GM21367 (cell line): ENCODE results near the gene ATXN7.

ENCODE experiments used
- ATAC-seq: cut with Tn5 transposase; IDR thresholded peaks from one replicate; pipeline ENCODE4 v1.9.1; 2021; ENCODE audit not compliant: unreplicated experiment

ATXN7 gene

DNA sequence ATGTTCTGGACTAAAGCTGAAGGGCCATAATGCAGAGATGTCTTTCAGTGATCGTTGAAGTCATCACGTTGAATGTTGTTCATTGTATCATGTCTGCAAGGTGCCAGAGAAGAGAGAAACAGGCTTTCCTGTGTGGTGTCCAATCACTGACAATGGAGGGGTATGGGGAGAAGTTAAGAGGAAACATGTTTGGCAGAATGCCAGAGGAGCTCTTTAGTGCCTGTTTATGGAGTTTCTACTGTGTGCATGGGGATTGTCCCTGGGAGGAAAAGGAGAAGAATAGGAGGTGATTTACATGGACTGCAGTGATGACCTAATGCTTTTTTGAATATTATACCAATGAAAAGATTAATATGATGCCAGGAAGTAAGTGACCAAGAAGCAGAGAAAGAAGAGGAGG lies 36.8 kb downstream of the ATXN7 start:
- ATAC-seq: no peak

DNA sequence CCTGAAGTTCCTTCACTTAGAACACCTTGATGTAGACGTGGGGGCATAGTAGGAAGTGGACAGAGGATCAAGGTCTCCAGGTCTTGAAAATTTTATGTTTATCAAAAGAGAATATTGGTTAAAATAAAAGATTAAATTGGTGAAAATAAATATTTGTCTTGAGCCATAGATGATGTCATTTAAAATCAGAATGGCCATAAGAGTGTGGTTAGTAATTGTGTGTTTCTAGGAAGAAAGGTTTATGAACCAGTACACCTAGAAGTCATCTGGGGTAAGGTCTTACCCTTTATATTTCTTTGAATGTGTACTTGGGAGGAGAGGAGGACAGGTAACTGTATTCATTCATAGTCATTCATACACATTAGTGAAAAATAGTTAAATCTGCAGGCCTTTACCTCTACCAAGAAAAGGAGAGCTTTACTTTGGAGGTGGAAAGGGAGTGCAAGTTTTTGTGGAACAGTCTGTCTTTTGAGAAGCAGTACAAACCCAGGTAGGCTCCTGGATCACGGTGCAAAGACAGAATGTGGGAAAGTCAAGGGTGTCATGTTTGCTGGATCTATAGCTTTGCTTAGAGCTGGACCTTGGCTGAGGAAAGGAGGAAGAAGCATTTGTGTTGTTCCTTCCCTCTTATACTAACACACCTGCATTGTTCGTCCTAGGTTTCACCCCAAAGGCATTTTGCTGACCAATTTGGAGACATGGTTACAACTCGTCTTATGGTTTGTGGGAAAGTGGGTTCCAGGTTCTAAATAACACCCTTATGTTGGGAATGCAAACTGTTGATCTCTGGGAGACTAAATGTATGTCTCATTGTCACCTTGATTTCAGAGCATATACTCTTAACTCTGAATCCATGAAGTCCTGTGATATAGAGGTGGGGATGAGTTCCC lies 42.3 kb downstream of the ATXN7 start:
- ATAC-seq: no peak

DNA sequence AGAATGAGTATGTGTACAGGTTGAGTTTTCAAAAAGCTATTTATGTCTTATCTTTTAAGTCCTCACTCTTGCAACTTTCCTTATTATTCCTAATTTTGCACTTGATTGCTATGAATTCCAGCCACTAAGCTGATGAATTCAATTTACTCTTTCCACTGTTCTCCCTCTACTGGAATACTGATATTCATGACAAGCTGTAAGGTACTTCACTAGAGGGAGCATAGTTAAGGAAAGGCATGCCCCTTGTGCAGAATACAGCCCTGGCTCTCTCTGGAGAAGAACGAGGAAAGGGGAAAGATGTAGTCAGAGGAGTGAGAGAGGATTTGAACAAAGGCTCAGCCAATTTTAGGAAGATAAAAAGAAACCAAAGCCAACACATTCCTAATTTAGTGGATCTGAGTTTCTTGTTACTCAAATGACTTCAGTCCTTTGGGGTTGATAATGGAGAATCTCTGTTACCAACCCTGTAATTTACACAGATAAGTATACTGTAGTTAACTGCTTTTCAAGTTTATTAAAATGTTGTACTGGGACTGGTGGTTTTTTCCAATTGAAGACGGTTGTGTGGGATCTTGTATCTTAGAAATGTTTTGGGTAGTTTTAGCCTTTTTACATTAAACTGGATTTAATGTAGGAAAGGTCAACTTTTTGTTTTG lies 44.5 kb downstream of the ATXN7 start:
- ATAC-seq: no peak

DNA sequence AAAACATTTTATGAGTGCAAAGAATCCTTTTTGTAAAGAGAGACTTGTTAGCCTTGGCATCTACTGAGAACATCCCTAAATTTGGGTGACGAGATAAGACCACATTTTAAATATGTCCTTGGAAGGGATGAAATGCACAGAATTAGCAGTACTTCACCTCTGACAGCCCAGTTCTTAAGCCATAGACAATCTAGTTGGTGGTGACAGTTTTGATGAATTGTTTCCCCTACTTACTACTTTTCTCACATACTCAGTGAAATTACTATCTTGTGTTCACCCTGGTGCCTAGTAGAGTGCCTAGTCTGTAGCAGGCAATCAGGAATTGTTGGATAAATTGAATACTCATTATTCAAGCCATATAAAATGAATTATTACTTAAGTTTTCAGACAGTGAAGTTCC lies 45.1 kb downstream of the ATXN7 start:
- no peak for ATAC-seq

DNA sequence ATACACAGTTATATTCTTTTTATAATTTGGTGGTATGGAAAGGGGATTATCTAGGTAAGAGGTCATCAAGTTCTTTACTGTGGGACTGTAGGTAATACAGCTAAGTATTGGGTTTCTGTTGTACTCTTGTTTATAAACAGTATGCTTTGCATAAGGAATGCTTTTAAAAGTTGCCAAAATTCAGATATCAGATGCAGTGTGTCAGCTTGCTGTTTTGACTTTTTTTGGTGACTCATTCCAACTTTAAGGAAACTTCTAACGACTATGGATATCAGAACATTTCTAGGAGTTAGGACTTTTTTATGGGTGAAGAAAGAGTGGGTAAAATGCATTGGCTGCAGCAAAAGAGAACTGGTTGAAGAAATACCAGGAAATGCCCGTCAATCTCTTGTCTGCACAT lies 45.8 kb downstream of the ATXN7 start:
- ATAC-seq: no peak

DNA sequence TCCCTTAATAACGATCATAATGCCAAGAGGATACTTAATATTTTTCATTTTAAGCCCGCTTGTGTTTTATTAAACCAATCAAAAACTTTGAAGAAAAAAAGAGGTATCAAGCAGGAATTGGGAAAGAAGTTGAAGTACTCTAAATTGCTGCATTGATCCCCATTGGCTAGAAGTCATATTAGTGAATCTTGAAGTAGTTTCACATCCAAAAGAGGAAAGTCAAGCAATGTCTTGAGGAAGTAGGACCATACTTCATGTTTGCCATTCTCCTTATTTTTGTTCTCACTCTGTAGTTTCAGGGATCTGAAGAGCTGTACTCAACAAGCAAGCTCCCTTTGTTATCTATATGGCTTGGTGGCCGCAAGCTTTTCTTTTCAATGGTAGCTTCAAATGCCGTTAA lies 46.3 kb downstream of the ATXN7 start:
- no peak for ATAC-seq

DNA sequence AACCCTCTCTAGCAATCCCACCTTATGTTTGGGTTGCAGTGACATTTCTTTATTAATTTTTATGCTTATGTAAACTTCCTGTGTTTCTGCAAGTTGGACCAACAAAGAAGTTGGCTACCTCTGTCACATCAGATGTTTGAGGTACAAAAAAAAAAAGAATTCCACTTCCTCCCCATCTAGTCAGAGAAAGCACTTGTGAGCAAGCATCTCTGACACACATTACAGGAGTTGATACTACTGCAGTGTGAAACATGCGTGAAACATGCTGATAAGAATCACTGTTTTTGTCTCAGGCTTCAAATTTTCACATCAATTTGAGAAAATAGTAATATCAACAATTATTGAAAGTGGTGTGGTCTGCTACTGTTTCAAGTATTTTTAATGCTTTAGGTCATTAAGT lies 47.2 kb downstream of the ATXN7 start:
- ATAC-seq: no peak

DNA sequence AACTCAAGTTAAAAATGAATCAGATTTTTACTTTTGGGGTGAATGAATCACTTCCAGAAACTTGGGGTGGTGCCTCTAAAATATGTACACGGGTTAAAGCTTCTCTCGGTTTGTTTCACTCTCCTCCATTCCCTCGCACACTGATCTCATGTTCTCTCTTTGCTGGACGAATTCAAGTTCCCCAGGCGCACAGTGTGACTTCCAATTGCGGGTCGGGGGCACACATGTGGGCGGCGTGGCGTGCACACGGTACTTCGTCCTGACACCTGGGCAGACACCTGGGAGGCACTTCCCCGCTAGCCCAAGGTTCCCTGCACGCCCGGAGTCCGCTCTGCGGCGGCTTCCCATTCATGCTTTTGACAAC lies 47.8 kb downstream of the ATXN7 start:
- no peak for ATAC-seq

DNA sequence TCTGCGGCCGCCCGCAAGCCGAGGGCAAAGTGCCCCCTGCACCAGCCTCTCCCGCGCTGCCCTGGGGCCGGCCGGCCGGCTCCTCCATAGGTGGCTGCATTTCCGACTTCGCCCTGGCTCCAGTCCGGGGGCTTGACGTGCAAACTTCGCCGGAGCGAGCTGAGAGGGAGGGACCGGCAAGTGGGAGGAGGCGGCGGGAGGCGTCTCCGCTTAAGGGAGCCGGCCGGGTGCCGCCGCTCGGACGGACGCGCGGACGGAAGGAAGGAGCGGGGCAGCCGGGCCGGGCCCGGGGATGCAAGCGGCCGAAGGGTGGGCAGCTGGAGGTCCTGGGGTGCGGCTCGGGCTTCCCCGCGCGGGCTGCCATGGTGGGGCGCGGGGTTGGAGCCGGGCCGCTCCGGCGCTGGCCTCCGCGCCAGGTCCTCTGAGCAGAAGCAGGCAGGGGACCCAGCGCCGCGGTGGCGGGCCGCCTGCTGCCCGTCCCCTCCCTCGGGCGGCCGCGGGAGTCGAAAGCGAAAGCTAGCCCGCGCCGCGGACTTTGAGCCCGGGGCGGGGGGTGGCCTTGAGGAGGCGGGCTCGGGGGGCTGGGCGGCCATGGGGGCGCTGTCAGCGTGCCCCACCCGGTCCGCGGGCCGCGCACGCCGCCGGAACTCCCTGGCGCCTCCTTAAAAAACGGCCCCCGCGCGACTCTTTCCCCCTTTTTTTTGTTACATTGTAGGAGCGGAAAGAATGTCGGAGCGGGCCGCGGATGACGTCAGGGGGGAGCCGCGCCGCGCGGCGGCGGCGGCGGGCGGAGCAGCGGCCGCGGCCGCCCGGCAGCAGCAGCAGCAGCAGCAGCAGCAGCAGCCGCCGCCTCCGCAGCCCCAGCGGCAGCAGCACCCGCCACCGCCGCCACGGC lies 48.5 kb downstream of the ATXN7 start, which contains the start of gene SCAANT1:
Gene SCAANT1 (minus strand): TSS at position 511 of the 895 bp plus-strand sequence.
- peak; percentile 73 for ATAC-seq

DNA sequence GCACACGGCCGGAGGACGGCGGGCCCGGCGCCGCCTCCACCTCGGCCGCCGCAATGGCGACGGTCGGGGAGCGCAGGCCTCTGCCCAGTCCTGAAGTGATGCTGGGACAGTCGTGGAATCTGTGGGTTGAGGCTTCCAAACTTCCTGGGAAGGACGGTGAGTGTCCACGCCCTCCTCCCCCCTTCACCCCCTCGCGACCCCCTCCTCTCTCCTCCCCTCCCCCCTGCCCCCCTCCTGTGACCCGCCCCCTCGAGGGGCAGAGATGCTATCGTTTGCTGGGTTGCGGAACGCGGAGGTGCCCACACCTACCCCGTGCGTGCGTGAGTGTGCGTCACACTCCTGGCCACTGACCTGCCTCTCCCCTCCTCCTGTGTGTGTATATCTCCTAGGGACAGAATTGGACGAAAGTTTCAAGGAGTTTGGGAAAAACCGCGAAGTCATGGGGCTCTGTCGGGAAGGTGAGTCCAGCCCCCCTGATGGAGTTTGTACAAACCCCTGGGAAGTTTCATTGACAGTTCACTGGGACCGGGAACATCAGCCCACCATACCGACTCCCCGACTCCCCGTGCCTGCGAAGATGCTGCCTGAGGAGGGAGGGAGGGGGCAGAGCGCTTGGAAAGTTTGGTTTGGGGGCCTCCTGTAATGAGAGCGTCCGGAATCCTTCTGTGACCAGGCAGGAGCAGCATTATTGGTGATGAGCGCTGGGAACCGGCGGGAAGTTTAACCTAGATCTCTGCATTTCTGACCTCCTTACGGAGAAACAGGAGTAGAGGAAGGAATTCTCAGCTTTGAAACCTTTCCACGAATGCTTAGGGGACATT lies 49.3 kb downstream of the ATXN7 start:
- ATAC-seq: no peak

DNA sequence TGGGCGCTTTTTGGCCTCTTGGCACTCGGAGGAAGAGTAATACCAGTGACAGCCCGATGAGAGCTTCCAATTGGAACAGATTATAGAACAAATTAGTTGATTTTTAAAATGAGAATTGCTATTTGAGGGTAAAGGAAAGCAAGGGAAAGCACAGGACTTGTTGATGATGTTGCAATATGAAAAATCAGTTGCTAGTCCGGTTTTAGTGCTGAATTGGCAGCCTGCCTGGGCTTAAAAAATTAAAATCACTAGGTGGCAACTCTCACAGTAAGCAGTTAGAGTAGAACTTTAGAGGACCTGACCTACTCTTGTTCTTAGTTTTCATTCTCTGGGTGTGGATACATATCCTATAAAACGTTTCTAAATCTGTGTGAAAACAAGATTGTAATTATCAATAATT lies 50.6 kb downstream of the ATXN7 start:
- no peak for ATAC-seq

DNA sequence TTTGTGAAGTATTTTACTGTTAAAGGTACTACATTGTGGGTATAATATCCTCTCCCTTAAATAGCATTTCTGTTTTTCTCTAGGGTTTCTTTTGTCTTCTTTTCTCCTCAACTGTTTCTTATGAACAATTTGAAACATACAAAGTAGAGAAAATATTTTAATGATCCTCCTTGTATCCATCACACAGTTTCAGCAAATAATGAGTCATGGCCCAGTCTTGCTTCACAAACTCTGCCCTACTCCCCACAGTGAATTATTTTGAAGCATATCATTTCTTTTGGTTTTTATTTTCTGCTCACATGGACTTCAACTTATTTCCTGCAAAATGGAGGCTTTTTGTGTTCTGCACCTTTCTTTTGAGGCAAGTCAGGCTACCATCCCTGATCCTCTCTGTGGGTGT lies 54.7 kb downstream of the ATXN7 start:
- ATAC-seq: no peak

DNA sequence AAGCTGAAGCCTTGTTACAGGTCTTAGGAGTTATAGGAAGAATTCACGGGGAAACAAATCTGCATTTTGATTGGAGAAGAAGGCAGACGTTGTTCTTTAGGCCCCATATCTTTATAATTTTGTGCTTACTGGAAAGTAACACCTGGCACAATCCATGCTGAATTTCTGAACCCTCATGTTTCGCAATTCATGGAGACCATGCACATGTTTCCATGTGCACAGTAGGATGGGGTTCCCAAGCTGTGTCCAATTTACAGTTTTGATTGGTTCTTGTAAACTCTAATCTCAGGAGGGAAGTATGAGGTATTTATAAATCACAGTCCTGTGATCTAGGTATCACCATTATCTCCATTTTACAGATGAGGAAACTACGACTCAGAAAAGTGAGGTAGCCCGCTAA lies 56.3 kb downstream of the ATXN7 start:
- no peak for ATAC-seq

DNA sequence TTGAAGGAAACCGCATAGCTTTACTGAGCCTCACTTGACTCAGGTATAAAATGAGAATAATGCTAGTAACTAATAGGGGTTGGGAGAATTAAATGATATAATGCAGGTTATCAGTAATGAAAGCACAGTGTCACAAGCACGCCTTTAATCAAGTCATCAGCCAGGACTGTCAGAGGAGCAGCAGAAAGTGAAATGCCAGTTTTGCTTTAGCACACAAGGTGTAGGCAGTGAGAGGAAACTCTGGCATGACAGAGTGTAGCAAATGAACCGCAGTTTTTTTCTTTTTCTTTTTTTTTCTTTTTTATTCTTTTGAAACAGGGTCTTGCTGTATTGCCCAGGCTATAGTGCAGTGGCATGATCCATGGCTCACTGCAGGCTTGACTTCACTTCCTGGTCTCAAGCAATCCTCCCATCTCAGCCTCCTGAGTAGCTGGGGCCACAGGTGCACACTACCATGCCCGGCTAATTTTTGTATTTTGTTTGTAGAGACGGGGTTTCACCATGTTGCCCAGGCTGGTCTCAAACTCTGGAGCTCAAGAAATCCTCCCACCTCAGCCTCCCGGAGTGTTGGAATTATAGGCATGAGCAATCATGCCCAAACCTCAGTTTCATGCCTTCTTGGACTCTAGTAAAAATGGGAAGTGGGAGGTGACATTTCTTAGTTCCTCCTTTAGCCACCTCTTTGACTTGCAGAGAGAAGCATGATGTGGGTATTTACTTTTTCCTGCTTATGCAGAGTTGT lies 58.2 kb downstream of the ATXN7 start:
- peak; percentile 85 for ATAC-seq

DNA sequence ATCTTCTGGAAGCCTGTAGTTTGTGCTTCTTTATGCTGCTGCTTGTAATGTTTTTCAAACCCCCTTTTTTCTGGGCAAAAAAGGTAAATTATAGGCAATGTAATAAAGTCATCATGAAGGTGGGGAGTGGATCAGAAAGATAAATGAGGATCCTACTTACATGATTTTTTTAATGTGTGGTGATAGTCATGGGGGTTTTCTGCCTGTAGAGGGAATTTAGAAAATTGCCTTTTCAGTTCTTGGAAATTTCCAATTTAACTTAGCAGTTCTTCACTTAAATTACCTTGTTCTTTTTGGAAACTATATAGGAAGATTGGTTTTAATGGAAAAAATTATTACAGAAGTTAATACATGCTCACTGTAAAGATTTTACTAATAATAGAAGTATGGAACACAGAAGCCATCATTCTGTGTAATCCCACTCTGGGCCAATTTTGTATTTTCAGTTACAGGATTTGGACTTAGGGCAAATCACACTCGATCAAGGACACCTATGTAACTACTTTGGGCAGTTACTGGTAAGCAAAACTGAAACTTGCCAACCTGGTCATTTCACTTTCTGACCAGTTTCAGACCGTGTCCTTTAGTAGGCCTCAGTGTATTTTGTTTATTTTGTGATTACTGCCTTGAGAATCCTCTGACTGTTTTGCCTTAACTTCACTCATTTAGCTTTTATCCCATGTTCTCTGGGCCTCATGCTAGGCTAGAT lies 59.0 kb downstream of the ATXN7 start:
- no peak for ATAC-seq

DNA sequence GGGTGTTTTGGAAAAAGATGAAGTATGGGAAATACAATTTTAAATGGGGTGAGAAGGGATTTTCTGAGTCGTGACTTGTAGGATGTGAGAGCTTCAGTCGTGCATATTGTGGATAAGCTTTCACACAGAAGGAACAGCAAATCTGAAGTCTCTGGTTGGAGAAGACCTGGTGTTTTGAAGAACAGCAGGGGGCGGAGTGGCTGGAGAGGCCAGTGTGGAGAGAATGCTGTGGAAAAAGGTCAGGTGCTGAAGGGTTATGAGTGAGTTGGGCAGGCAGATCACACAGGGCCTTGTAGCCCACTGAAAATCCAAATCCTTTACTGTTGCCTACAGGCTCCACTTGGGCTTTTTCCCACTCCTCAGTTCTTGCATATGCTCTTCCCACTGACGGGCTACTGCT lies 62.6 kb downstream of the ATXN7 start:
- ATAC-seq: no peak

DNA sequence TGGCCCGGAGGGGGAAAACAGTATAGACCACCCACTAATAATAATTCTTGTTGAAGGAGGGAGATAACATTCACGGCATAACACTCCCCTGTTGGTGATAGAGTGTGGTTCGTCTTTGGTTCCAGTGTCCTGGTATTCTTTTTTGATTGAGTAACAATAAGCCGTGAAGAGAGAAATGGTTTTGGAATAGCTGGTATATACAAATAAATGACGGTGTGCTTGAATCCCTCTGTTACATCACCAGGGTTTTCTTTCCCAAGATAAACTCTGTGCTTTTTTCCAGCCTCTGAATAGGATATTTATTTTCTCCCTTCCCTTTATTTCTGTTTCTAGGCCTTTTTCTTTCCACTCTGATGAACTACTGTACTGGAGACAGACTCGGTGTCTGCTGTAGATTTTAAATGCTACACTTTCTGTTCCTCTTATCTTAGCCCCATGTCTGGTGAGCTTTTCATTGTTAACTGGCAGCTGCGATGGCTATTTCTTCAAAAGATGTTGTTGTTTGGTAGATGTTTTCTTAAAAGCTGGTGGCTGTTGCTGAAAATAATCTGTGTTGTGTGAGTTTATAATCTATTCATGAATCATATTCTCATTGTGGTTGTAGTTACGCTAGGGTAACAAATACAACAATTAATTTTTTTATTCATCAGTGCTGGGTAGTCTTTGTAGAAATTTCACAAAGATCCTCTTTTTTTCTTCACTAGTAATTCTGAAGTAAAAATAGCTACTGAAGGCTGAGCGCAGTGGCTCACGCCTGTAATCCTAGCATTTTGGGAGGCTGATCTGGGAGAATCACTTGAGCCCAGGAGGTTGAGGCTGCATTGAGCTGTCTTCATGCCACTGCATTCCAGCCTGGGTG lies 64.0 kb downstream of the ATXN7 start:
- peak; percentile 85 for ATAC-seq

DNA sequence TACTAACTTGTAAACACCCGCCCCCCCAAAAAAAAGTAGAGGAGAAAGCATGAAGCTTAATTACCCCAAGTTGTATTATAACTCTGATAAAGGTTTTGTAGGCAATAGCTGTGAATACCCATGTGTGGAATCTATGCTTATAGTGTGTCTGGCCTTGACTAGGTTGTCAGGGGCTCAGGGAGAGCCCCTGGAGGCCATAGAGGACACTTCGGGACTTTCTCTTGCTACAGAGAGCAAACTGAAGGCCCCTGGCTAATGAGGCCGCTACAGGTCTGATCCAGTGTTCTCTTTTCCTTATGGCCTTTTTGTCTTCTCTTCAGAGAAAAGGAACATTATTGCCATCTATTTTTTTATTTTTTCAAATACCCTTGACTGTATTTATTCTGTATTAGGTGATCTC lies 67.6 kb downstream of the ATXN7 start:
- ATAC-seq: no peak
